GM08714 (cell line): ENCODE results near the gene KLHL22.

Source experiments
- H3K4me3 ChIP-seq: fragments of 200-500 bp; sonication (Bioruptor generic); 2 replicates; pipeline ENCODE4 v1.5.1; 2014; ENCODE audit warnings: mild to moderate bottlenecking, low read length, inconsistent platforms
- ZNF274 ChIP-seq: IDR thresholded peaks from 2 replicates; pipeline ENCODE4 v1.6.1; 2012; ENCODE audit warnings: mild to moderate bottlenecking, low read depth, low read length

Gene KLHL22

DNA sequence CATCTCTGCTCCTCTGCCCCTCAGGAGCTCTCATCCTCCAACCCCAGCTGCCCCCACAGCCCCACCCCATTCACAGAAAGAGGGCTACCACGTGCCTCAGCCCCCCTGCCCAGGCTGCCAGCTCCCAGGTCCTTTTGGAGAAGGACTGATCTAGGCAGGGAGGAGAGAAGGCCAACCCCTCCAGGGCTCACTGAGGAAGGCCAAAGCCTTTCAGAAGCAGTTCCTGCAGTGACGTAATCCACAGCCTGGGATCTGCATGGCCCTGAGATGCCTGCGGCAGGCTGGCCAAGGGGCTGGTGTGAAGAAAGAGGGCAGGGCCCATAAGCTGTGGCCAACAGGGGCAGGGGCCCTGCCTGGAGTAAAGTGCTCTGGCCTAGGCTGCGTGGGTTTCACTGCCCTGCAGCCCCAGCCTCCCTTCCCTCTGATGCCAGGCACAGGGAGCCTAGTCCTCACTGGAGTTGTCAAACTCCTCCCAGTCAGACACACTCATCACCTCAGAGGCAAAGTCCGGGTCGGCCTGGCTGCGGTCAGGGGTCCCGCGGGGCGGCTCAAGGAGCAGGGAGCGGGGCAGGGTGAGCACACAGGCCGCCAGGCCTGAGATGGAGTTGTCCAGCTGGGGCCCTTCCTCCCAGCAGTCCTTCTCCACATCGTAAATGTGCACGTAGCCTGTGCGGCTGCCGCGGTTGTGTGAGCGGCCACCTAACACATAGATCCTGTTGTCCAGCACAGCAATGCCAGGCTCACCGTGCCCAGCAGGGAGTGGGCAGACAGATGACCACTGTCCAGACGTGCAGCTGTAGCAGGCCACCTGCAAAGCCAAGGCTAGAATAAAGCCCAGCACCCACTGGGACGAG is 53.7 kb downstream of the KLHL22 start:
- no peak overlapping the region for H3K4me3 ChIP-seq
- no peak for TF ChIP-seq ZNF274

DNA sequence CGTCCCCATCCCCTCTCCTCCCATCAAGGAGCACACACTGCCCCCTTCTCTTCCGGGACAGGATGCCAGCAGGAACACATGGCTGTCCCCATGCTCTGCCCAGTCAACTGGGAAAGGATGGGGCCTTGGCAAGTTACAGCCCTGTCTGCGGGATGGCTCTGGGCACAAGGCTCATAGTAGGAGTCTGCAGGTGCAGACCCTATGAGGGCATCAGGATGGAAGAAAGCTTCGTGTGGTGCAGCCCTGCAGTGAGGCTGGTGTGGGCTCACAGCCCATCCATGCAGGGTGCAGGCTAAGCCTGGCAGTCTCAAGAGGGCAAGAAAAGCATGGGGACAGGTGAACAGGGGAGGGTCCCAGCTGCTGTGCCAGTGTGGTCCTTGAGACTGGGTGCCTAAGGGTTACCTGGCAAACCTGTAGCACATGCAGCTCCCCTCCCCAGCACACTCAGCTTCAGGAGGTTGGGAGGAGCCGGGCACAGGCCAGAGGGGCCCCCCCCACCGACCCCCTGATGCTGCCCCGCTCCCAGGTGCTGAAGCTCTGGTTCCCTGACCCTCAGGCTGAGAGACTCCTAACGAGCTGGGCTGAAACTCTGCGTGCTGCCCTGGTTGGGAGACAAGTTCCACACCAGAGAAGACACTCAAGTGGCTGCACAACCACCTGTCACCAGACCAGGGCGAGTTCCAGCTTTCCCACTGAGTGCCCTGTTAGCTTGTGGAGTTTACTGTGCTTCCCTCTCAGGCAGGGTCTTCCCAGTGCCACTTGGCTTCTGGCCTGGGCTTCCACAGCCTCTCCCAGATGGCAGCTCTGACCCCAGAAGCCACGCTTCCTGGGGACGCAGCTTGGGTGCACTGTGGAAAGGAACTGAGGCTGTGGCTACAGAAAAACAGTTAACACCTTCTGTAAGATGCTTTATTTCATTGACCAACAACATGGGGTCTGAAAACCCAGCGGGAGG is 54.7 kb downstream of the KLHL22 start:
- no peak overlapping the region for H3K4me3 ChIP-seq
- no peak for TF ChIP-seq ZNF274

DNA sequence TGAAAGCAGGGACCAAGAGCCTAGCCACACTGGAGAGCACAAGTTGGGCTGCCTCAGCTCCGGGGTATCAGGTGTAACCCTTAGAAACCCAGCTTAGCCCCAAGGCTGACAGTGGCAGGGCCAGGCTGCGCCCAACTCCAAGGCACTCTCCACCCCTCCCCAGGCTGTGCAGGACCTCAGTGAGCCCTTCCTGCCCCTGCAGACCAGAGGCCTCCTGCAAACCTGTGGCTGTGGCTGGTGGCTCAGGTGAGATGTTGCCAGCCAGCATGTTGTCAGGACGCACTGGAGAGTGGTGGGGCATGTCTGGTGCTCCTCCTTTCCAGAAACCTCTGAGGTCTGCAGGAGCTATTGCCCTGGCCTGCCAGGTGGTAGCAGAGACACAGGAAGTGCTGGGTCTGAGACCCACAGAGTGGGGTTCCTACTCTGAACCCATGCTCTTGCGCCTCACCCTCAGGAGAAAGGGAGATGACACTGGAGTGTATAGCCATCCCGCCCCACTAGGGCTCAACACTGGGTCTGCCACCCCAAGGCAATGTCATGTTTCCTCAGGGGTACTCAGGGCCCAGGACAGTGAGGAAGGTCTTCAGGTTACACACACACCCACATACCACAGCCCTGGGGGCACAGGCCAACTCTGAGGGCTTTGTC is 55.5 kb downstream of the KLHL22 start:
- no peak for TF ChIP-seq ZNF274
- H3K4me3 ChIP-seq = no peak overlapping the region

DNA sequence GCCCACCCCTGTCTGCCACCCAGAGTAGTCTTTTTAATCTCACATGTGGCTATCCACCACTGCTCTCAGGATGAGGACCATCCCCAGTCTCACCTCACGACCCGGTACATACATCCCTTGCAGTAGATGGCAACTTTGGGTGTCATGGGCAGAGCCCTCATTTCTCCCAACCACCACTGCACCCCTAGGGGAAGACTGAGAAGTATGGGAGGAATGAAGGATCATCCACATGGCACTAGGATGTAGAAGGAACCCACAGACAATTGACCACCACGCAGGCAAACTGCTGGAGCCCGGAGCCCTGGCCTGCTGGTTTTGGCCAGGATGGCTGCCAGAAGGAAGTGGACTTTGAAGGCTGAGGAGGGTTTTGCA is 56.1 kb downstream of the KLHL22 start:
- no peak overlapping the region for H3K4me3 ChIP-seq
- TF ChIP-seq ZNF274 = no peak

DNA sequence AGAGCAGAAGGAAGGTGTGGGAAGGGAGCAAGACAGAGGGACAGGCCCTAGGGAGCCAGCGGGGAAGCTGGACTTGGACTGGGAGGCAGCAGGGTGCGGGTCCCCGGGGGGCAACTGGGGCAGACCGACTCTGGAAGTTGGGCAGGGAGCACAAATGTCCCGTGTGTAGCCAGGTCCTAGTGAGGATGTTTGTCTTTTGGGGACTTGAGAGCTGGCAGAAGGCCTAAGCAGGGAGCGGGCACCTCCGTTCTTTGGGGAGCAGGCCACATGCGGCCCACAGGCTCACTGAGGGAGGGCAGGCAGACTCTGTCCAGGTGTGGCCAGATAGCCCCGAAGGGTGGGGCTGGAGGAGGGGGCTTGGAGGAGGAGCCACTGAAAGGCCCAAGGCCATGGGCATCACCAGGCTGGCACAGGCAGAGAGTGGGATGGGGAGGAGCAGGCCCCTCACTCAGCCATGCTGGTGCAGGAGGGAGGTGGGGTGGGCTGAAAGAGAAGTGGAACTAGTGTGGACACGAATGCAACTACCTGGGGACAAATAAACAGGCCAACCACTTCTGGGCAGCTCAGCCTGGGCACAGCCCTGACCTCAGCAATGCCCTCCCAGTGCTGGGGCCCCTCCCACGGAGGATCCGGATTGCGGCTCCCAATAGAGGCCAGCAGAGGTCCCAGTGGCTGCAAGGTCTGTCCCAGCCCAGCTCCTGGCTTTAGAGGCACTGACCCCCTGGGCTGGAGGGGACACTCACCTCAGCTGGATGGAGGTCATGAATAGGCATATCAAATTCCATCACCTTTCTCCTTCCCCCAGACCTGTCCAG is 56.7 kb downstream of the KLHL22 start:
- TF ChIP-seq ZNF274 = no peak
- H3K4me3 ChIP-seq = no peak overlapping the region

DNA sequence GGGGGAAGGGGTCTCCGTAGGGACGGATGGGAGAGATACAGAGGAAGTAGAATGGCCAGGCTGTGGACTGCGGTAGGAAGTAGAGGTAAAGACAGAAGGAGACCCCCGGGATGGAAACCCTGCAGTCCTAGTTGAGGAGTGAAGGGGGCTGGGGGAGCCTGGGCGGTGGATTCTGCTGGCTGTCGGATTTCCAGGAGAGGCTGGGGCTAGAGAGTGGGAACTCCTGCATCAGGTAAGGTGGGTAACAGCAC is 57.2 kb downstream of the KLHL22 start:
- H3K4me3 ChIP-seq = no peak overlapping the region
- no peak for TF ChIP-seq ZNF274

DNA sequence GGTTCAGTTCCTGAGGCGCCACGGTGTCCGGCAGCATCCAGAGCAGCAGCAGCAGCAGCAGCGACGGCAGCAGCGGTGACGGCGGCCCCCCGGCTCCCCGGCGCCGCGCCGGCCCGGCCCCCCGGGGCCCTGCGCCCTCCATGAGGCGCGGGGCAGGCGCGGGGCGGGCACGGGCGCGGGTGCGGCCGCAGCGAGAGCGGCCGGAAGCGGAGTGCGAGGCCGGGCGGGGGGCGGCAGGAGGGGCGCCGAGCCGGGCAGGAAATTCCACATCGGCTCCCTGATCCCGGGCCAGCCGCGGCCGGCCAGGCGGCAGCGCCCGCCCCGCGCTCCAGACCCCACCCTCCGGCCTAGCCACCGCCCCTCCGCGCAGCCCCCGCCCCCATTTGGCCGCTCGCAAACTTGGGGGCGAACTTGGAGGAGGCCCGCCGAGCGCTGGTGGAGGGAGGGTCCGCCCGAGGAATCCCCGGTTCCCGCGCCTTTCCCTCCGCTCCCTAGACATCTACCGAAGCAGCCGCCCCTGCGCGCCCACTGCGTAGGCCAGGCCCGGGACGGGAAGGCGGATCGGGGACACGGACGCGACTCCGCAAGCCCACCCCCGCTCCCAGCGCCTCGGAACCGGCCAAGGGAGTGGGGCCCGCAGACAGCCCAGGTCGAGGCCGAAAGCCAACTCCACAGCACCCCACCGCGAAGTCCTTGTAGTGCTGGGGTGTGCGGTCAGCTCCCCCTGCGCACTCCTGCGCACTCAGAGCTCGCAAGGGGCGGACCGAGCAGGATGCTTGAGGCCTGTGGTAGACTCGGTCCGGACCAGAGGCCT is 57.8 kb downstream of the KLHL22 start, which contains the start of gene SCARF2:
Gene SCARF2, minus strand, starts transcription at position 213 of the 814 bp plus-strand sequence. Its CDS starts 71 bp downstream, at position 142.
- no peak for TF ChIP-seq ZNF274
- H3K4me3 ChIP-seq = no peak within 1 kb of the TSS

DNA sequence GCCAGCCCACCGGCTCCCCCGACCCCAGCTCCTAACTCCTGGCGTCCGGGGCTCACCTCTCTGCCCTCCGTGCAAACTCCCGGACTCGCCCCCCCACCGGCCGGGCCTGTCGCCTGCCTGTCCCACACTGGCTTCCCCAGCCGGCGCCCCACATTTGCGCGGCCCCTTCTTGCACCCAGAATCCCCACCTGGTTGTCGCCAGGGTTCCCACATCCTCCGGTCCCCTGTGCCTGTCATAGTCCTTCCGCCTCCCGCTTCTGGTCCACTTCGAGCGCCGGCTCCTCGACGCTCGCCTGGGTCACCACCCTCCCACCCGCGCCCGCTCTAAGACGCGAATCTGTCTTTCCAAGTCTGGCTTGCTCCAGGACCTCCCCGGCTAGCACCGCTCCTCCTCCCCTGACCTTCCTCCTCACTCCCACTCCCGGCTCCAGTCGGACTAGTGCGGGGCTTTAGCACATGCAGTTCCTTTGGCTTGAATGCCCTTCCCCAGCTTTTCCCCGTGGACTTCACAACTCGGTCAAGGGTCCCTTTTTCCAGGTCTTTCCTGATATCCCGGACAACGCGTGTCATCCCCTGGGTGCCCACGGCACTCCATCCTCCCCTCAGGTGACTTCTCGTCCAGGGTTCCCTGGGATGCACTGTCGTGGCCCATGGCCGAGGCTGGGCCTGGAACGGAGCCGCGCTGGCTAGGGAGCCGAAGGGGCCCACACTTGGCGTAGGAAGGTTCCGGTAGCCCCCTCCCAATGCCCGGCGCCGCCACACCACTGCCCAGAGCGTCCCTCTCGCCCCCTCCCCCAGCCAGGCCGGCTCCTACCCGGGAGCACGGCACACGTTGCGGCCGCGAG is 58.6 kb downstream of the KLHL22 start:
- no peak overlapping the region for H3K4me3 ChIP-seq
- no peak for TF ChIP-seq ZNF274

DNA sequence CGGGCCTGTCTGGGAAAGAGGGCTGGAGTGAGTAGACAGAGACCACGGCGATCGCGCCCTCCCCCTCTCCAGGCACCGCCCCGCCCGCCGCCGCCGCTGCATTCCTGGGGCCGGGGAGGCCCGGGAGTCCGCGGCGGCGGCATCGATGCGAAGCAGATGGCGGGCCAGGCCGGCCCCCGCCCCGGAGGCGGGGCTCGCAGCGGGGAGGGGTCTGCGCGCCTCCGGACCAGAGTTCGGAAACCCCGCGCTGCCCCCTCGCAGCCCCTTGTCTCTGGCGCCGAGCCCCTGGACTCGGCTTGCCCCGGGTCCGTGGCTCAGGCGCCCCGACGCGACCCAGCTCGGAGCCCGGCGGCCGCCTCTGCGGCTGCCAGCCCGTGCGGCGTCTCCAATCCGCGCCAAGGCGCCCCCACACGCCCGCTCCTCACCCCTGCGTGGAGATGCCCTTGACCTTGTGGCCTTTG is 59.3 kb downstream of the KLHL22 start:
- H3K4me3 ChIP-seq = no peak overlapping the region
- TF ChIP-seq ZNF274 = no peak

DNA sequence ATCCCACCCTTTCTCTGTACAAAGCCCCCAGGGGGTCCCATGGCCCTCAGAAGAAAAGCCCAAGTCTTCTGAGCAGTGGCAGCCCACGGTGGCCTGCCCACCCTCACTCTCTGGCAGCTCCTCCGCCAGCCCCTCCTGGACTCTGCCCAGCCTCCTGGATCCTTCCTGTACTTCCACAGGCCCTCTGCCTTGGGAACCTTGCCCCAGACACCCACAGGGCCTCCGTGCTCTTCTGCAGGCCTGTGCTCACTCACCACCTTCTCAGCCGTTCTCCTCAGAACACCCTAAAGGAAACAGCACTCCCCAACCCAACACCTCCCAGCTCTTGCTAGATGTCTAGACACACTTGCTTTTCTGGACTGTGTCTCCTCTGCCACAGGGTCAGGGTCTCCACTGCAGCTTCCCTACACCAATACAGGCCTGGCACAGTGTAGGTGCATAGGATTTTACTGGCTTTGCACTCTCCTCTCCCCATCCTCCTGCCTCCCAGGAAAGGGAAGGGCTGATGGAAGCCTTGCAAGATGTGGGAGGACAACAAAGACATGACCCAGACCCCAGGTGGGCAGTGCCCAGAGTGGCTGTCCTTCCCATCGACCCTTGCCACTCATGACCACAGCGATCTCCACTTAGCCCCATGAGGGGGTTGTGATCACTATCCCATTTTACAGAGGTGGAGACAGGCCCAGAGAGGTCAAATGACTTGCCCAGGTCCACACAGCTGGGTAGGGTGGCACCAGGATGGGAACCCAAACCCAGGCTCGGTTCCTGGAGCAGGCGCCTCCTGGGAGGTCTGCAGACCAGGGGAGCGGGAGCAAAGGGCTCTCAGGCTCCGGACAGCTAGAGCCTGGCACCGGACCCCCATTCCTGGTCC is 59.9 kb downstream of the KLHL22 start:
- no peak overlapping the region for H3K4me3 ChIP-seq
- no peak for TF ChIP-seq ZNF274

DNA sequence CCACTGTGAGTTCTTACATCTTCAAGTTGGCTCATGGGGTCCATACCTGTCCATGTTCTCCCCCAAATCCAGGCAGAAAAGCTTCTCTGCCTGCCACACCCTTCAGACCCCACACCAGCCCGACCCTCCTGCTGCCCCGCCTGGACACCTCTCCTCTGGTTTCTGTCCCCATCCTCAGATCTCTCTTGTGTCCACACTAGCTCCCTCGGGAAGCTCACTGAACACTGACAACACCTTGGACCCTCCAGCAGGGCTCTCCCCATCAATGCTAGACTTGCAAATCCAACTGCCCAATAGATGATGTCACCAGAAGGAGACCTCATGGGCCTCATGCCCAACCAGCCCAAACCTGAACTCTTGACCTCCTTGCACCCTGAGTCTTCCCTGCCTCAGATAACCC is 60.8 kb downstream of the KLHL22 start:
- H3K4me3 ChIP-seq = no peak overlapping the region

More for the DNA sequence above, 60.8 kb downstream of the KLHL22 start:
- no peak for TF ChIP-seq ZNF274
